GM19025 (cell line): ENCODE measurements around the gene RPSA.
"Not testable (repeated sequence)": the region's sequence is repeated elsewhere in the genome, so short reads cannot be mapped to it uniquely, and the experiment has no call there.

Experiments used
- ATAC-seq: cut with Tn5 transposase; IDR thresholded peaks from one replicate; pipeline ENCODE4 v1.9.1; 2021; ENCODE audit warnings: mild to moderate bottlenecking, low read depth, moderate library complexity; ENCODE audit not compliant: unreplicated experiment

The RPSA gene

DNA sequence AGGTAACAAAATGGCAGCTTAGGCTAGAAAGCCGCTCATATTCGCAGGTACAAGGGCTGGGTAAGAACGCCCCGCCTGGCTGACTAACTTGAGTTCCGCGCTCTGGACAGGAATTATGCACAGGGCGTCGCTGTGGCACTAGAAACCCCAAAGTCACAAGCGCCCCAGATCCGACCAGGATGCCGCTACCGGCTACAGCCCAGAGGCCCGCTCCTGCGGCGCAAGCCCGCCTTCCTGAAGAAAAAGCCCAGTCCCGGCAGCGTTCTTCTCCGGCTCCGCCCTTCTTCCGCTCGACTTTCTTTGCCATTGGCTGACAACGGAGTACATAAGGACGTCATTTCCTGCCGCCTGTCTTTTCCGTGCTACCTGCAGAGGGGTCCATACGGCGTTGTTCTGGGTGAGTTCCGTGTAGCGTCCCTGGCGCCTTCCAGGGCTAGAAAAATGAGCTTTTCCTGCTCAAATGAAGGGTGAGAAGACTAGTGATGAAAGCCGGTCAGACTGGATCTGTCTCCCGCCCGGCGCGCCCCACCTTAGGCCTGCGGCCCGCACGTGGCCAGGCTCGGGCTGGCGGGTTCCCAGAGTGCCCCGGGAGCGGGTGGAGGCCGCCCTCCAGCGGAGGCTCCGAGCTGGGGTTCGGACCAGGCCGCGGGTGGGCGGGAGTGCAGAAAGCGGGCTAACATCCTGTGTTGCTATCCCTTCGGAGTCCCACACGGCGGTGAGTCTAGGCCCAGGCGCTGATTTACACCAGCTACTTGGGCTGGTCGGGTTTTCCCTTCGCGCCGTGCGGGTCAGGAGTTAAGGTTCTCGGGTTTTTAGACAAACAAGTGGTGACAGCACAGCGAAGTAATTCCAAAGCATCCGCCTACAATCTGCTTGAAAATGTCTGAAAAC is at the start of gene RPSA:
RPSA (plus strand) TSS at position 353 of the 891 bp plus-strand sequence. CDS start 934 bp downstream, outside the sequence.
- ATAC-seq = peak; percentile 81

DNA sequence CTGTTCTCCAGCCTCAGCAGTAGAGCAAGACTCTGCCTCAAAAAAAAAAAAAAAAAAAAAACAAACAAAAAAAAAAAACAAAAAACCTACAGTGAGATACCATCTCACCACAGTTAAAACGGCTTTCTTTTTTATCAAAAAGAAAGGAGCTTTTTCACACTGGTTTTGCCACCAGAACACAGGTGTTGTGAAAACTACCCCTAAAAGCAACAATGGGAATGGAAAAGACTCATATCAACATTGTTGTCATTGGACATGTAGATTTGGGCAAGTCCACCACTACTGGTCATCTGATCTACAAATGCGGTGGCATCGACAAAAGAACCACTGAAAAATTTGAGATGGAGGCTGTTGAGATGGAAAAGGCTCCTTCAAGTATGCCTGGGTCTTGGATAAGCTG is 48.2 kb upstream of the RPSA start:
- no peak for ATAC-seq

DNA sequence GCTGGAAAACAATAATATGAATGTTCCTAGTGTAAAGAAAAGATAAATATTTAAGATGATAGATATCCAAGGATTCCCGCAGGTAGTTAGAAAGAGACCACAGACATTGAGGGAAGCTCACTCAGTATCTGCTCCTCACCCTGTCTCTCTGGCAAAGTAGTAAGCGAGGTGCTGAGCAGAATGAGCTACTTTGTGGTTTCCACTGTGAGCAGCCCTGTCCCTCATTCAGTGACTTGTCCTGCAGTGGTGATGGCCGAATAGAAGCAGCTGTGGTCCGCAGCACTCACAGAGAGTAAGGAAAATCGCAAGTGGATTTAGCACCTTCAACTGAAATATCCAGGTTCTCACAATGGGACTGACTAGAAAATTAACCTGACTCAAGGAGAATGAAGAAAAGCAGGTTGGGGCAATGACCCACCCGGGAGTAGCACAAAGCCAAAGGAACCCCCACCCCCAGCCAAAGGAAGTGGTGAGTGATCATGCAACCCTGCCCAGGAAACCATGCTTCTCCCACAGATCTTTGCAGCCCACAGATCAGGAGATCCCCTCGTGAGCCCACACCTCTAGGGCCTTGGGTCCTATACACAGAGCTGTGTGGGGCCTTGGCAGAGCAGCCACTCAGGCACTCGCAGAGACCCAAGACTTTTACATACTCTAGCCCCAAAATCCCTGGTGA is 45.1 kb upstream of the RPSA start:
- peak; percentile 72 for ATAC-seq

DNA sequence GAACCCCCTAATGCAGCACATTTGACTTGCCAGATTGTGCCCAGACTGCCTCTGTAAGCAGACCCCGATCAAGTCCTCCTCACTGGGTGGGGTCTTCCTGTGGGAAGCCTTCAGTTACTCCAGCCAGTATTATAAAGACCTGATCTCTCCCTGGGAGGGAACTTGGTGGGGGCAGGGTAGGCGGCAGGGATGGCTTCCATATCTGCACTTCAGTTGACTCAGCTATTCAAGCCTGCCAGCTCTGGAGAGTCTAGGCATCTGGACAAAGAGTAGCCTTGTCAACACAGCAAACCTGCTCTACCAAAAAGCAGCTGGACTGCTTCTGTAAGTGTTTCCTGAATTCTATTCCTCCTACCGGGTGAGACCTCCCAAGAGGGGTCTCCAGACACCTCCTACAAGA is 44.3 kb upstream of the RPSA start:
- no peak for ATAC-seq

DNA sequence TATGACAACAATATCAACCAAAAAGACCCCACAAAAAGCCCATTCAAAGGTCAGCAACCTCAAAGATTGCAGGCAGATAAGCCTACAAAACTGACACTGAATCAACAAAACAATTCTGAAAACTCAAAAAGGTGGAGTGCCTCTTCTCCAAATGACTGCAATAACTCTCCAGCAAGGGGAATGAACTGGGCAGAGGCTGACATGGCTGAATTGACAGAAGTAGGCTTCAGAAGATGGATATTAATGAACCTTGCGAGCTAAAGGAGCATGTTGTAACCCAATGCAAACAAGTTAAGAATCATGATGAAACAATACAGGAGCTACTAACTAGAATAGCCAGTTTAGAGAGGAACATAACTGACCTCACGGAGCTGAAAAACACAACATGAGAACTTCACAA is 43.7 kb upstream of the RPSA start:
- ATAC-seq = no peak

DNA sequence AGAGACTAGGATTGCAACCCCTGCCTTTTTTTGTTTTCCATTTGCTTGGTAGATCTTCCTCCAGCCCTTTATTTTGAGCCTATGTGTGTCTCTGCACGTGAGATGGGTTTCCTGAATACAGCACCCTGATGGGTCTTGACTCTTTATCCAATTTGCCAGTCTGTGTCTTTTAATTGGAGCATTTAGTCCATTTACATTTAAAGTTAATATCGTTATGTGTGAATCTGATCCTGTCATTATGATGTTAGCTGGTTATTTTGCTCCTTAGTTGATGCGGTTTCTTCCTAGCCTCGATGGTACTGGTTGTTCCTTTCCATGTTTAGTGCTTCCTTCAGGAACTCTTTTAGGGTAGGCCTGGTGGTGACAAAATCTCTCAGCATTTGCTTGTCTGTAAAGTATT is 36.1 kb upstream of the RPSA start:
- not testable (repeated sequence) for ATAC-seq

DNA sequence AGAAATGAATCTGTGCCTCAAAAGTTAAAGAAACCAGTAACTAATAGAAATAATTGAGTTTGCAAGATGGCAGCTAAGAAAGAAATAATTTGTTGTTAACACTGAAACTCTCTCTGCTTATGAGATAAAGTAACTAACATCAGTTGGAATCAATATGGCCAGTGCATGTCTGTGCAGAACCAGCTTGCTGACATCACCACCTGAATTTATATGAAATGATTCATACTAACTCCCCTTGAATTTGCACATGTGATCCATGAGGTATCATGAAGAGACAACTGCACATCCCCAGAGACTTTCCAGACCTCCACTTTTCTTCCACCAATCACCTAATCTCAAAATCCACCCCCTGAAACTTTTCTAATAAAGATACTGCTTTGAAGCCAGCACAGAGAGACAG is 33.7 kb upstream of the RPSA start:
- no peak for ATAC-seq

DNA sequence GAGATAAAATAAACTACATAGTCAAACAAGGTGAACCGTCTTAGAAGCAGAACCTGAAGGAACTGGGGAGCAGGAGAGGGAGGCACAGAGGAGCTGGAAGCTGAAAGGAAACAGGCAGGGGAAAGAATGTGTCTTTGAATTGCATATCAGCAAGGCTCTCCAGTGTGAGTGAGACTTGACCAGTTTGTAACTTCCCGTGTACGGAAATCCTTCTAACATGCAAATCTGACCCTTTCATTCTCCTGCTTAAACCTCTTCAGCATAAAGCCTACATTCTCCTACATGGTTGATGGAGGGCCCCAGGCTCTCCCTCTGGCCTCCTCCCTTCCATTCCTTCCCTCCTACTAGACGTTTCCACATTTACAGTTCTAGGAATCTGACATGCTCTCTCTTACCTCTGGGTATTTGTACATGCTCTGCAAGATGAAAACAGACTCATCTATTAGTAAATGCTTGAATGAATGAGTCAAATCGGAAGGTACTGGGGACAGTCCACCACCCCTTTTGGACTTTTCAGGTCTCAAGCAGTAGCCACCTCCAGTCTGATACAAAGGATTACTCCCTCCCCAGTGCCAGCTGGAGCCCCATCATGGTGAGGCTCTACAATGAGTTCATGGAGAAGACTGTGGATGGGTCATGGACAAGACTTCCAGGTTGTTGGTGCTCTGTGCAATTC is 29.4 kb upstream of the RPSA start:
- ATAC-seq = no peak

DNA sequence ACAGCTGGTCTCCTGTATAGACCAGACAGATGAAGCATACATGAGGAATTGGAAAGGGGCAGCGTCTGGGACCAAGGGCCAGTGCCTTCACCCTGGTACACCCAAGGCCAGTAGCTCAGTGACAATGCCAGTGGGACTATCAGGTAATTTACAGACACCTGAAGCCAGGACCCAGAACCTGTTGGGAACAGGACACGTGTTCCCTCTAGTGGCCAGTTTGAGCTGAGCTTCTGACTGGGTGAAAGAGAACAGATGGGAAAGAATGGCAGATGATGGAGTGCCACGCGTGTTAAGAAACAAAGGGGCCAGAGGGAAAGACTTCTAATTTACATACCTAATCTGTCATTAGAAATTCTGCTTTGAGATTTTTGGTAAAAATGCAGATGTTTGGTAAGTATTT is 28.4 kb upstream of the RPSA start:
- ATAC-seq = no peak

DNA sequence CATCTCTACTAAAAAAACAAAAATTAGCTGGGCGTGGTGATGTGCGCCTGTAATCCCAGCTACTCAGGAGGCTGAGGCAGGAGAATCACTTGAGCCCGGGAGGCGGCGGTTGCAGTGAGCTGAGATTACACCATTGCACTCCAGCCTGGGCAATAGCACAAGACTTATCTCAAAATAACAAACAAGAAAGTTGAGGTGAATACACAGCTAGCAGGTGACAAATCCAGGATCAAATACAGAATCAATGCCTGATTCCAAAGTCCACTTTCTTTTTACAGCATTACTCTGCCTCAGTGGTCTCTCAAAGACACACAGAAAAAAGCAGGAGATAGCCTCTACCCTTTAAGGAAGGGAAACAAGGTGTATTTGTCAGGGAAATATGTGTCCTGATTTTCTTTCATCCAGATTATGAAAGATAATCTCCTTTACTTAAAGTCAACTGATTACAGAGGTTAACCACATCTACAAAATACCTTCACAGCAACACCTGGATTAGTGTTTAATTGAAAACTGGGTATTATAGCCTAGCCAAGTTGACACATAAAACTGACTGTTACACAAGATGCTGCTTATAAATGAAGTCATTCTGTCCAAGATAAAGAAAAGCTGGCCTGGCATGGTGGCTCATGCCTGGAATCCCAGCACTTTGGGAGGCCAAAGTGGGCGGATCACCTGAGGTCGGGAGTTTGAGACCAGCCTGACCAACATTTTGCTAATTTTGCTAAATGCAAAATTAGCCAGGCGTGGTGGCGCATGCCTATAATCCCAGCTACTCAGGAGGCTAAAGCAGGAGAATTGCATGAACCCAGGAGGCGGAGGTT is 27.4 kb upstream of the RPSA start:
- no peak for ATAC-seq

DNA sequence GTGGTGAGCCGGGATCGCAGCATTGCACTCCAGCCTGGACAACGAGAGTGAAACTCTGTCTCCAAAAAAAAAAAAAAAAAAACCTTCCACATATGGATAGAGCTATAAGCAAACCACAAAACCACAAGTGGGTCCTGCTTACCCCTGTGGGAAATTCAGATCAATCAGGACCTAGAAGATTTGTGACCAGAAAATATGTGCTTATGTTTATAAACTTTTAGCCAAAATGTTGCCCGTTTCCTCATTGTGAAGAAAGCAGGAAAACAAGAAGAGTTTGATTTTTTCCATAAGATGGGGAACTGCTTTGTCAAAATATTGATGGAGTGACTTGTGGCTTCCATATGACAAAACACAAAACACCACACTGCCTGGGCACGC is 26.8 kb upstream of the RPSA start:
- no peak for ATAC-seq

DNA sequence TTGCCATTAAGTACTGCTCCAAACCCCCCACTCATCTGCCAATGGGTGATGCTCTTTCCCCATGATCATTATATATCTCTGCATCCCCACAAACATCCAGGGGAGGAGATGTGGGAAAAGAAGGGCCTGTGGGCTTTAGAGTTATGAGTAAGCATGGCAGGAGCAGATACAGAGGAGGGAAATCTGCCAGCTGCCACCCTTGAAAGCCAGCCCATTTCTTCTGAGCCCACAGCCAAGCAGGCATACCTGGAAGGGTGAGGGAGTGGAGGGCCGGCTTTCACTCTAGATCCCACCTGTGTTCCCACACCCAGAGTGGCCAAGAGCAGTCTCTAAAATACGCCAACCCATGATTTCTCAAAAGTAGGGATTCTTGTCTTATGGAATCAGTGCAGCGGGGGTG is 25.1 kb upstream of the RPSA start:
- ATAC-seq = no peak

DNA sequence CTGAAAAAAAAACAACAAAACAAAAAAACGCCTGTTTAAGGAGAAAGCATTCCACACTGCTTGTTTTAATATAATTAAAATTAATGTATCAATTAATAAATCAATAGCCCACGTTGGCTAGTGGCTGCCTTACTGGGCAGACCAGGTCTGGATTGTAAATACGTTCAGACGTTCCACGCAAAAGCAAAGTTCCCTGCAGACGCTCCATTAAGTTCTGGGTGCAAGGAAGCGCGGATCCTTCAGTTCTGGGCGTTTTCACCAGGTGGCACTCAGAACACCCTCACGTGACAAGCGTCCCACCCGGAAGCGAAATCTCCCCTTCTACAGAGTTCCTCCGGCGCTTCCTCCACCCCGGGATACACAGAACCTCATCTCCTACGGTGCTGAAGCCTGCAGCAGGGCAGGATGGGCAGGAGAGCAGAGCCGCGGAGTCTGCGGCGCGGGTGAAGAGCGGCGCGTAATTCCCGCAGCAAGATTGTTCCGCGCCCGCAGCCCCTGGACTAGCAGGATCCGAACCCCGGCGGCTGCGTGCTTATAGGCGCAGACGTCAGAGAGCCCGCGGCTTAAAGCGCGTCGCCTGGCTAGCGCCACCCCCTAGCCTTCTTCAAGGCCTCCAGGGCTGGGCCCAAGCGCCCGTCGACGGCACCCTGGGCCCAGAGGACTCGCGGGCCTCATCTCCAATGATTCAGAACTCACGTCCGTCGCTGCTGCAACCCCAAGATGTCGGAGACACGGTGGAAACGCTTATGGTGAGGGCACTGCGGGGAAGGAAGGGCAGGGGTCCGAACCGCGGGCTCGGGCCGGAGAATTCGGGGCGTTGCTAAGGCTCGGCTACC is 23.3 kb upstream of the RPSA start, which contains the start of gene SLC25A38:
SLC25A38 (plus strand) TSS at position 326 of the 836 bp plus-strand sequence; CDS start at position 681, 355 bp downstream.
- ATAC-seq = peak; percentile 64

DNA sequence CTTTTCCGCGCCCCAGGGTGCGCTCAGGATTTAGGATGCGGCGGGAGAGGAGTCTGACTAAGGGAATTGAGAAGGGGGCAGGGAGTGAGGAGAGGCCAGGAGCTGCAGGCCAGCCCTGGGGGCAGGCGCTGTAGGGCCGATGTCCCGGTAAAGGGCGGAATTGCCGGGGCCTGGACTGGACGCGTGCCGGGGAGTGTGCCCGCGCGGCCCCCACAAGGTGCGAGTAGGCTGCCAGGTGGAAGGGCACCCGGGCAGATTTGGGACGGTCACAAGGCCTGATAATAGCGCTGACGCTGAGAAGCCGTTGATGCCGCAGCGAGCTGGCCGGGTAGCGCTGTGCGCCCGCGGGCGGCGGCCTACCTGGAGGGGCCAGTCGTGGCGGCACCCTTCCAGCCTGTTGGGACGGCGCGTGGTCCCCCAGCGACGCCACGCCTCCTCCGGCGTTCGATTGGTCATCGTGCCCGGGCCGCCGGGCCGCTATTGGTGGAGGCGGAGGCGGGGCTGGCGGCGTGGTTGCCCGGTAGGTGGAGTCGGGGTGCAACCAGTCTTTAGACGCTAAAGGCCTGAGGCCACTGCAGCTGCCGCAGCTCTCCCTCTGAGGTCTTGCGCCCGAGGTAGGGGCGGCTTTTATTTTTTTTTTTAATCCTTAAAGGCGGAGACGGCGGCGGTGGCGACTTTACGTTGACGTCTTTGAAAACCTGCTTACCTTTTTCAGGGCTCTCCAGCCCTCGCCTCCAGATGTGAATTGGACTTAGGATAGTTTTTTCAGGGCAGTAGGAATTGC is 22.4 kb upstream of the RPSA start:
- peak; percentile 71 for ATAC-seq

DNA sequence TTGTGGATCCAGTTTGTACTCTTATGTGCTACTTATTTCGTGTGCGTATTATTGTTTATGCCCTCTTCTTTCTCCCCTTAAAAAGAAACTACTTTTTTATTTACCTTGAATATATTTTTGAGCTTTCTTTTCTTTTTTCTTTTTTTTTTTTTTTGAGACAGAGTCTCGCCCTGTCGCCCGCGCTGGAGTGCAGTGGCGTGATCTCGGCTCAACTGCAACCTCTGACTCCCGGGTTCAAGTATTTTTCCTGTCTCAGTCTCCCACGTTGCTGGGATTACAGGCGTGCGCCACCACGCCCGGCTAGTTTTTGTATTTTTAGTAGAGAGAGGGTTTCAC is 21.9 kb upstream of the RPSA start:
- ATAC-seq = no peak

DNA sequence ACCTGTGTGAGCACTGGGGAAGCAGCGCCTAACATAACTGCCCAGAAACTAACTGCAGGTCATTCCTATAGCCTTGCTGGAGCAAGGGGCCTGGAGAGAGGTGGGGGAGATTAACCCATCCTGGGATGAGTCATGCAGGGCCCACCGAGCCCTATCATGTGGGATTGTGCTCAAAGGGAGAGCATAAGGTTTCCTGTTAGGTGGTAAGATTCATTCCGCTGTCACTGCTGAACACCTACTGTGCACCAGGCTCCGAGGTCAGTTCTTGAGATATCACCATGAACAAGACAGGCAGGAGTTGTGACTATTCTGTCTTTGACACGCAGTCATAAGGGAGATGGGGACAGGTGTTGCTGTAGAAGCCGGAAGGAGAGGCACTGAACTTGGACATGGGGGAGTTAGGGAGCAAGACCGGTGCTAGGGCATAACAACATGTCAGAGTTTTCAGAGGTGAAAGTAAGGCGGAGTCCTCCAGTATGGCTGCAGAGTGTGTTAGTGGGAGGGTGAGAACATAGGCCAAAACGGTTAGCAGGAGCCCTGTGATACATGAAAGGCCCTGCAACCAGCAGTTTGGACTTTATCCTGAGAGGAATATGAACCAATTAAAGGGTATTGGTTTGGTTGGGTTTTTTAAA is 20.9 kb upstream of the RPSA start:
- ATAC-seq = no peak

DNA sequence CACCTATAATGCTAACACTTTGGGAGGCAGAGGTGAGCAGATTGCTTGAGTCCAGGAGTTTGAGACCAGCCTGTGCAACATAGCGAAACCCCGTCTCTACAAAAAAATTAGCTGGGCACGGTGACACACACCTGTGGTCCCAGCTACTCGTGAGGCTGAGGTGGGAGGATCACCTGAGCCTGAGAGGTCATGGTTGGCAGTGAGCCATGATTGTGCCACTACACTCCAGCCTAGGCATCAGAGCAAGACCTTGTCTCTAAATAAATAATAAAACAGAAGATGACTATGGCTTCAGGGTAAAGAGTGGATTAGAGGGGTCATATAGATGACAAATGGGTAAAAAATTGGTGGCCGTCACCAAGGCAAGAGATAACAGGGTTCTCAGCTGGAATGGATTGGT is 20.2 kb upstream of the RPSA start:
- ATAC-seq = no peak

DNA sequence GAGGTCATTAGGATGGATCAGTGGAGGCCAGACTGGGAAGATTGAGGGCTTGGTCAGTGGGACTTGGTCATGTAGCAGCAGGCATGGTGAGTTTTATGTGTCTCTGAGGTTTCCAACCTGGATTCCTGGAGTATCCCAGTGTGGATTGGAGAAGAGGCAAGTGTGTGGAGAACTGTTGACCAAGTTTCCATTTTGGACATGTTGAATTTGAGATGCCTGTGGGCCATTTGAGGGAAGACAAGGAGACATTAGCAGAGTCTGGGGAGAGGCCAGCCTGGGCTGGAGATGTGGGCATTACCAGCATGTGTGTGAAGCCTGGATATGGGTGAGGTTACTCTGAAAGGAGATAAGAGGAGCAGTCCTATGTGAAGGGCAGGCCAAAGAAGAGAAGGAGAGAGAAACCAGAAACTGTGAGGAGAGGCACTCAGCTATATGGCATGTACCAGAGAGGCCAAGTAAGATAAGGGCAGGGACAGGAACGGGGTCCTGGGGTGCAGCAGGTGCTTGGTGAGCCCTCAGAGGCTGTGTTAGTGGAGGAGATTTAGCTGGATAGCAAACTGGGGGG is 19.0 kb upstream of the RPSA start:
- no peak for ATAC-seq
